Breast epithelium (tissue), 3 donors: Measurements from ENCODE around the gene FAM153A.
"Not testable (repeated sequence)": the region's sequence is repeated elsewhere in the genome, so short reads cannot be mapped to it uniquely, and the experiment has no call there.

Experiments used
- POLR2A ChIP-seq: fragments of 450-650 bp; IDR thresholded peaks from one replicate; pipeline ENCODE4 v1.6.1; 2016; ENCODE audit warnings: antibody characterized with exemption, mild to moderate bottlenecking, moderate library complexity
- POLR2AphosphoS5 ChIP-seq, 3 donors: sonication (generic); formaldehyde crosslinking; IDR thresholded peaks; one replicate each; pipeline ENCODE4 v1.6.1; 2017; ENCODE audit warnings: antibody characterized with exemption in 3 of 3
- TF ChIP-seq, protein P1 (sequence below), 3 donors: fragments of 450-650 bp; IDR thresholded peaks; one replicate each; pipeline ENCODE4 v1.5.1; 2016 to 2017; ENCODE audit warnings: antibody characterized with exemption in 3 of 3, mild to moderate bottlenecking in 3 of 3, moderate library complexity in 3 of 3

DNA sequence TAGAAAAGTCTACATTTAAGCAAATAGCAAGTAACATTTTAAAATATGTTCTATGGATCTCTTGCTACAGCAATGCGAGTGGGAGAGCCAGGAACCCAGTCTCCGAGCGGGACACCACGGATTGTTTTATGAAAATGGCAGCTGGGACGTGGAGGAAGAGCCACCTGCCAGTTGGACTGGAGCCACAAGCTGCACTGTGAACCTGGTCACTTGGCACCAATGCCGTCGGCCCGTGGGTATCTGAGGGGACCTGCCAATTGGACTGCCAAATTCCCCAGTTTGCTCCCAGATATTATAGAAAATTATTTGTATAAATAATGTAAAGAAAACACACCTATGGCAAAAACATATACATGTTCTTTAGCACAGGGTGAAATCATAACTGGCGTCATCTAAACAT lies 10.6 kb upstream of the FAM153A start:
- TF ChIP-seq POLR2A; POLR2AphosphoS5 (IDR thresholded peaks at IDR 0.05): not testable (repeated sequence)
- TF ChIP-seq, protein P1, sequence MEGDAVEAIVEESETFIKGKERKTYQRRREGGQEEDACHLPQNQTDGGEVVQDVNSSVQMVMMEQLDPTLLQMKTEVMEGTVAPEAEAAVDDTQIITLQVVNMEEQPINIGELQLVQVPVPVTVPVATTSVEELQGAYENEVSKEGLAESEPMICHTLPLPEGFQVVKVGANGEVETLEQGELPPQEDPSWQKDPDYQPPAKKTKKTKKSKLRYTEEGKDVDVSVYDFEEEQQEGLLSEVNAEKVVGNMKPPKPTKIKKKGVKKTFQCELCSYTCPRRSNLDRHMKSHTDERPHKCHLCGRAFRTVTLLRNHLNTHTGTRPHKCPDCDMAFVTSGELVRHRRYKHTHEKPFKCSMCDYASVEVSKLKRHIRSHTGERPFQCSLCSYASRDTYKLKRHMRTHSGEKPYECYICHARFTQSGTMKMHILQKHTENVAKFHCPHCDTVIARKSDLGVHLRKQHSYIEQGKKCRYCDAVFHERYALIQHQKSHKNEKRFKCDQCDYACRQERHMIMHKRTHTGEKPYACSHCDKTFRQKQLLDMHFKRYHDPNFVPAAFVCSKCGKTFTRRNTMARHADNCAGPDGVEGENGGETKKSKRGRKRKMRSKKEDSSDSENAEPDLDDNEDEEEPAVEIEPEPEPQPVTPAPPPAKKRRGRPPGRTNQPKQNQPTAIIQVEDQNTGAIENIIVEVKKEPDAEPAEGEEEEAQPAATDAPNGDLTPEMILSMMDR (IDR thresholded peaks at IDR 0.05) = not testable (repeated sequence)
